CD14-positive monocyte (primary cell): ENCODE data around the gene SAMD5. TPM values are rescaled to one million over a fixed set of nuclear protein-coding genes. Genes with fewer than 3 reads are reported as not detected.

Source experiments
- DNase-seq, 3 donors: peaks; one replicate each; pipeline ENCODE4 v3.0.0-alpha.2; 2011 to 2022
- H2AFZ ChIP-seq: 2 replicates; pipeline ENCODE4 v1.6.0; 2012; ENCODE audit warnings: mild to moderate bottlenecking, low read depth, low read length, inconsistent platforms; ENCODE audit not compliant: insufficient read depth, poor library complexity, severe bottlenecking
- H3K27ac ChIP-seq, 2 donors: 1 replicate in 1 of 2; 2 replicates in 1 of 2; pipeline ENCODE4 v1.5.1; 2012 to 2013; ENCODE audit warnings: low read length in 2 of 2, control low read depth in 1 of 2, inconsistent platforms in 1 of 2, low read depth in 1 of 2, mild to moderate bottlenecking in 1 of 2
- H3K27me3 ChIP-seq, 2 donors: one replicate each; pipeline versions ENCODE4 v1.6.0 to v1.6.1; 2011 to 2013; ENCODE audit warnings: low read length in 2 of 2; ENCODE audit not compliant: control insufficient read depth in 2 of 2, insufficient read depth in 2 of 2
- H3K36me3 ChIP-seq, 2 donors: replicated peaks in 1 of 2; 1 replicate in 1 of 2; 2 replicates in 1 of 2; pipeline versions ENCODE4 v1.5.1 to v1.6.1; 2012 to 2013; ENCODE audit warnings: low read length in 2 of 2, control low read depth in 1 of 2, inconsistent platforms in 1 of 2, mild to moderate bottlenecking in 1 of 2; ENCODE audit not compliant: insufficient read depth in 2 of 2, control insufficient read depth in 1 of 2
- H3K4me1 ChIP-seq, 2 donors: 1 replicate in 1 of 2; 2 replicates in 1 of 2; pipeline versions ENCODE4 v1.5.1 to v1.6.1; 2012 to 2013; ENCODE audit warnings: low read length in 2 of 2, control low read depth in 1 of 2, inconsistent platforms in 1 of 2, mild to moderate bottlenecking in 1 of 2, moderate library complexity in 1 of 2; ENCODE audit not compliant: insufficient read depth in 2 of 2, control insufficient read depth in 1 of 2
- H3K4me2 ChIP-seq: replicated peaks from 2 replicates; pipeline ENCODE3; 2012; ENCODE audit warnings: low read length, moderate library complexity, mild to moderate bottlenecking; ENCODE audit not compliant: poor library complexity, severe bottlenecking; ENCODE audit errors: extremely low read depth
- H3K4me3 ChIP-seq, 3 experiments: fragments of 200-600 bp in 1 of 3; sonication (generic) in 1 of 3; replicated peaks in 1 of 3; 1 replicate in 2 of 3; 2 replicates in 1 of 3; pipeline ENCODE4 v1.5.1; 2011 to 2013; ENCODE audit warnings: low read length in 3 of 3, mild to moderate bottlenecking in 3 of 3, control low read depth in 2 of 3, low read depth in 2 of 3, inconsistent platforms in 1 of 3, moderate library complexity in 1 of 3
- H3K79me2 ChIP-seq: 2 replicates; pipeline ENCODE4 v1.6.0; 2012; ENCODE audit warnings: mild to moderate bottlenecking, control low read depth, inconsistent platforms, low read length, moderate library complexity; ENCODE audit not compliant: insufficient read depth
- H3K9ac ChIP-seq: 2 replicates; pipeline ENCODE4 v1.6.0; 2017; ENCODE audit warnings: low read length, mild to moderate bottlenecking; ENCODE audit not compliant: insufficient read depth, poor library complexity, severe bottlenecking
- H3K9me3 ChIP-seq, 2 donors: replicated peaks in 1 of 2; 1 replicate in 1 of 2; 2 replicates in 1 of 2; pipeline versions ENCODE4 v1.5.1 to v1.6.1; 2012 to 2013; ENCODE audit warnings: low read length in 2 of 2, control low read depth in 1 of 2; ENCODE audit not compliant: control insufficient read depth in 1 of 2, insufficient read depth in 1 of 2
- H4K20me1 ChIP-seq: 2 replicates; pipeline ENCODE4 v1.6.0; 2012; ENCODE audit warnings: mild to moderate bottlenecking, low read length, control low read depth, moderate library complexity; ENCODE audit not compliant: insufficient read depth
- H3K27ac Mint-ChIP-seq, 7 donors: one replicate each; pipeline ENCODE4 v1.8.0; 2020; ENCODE audit warnings: mild to moderate bottlenecking in 7 of 7, mixed read lengths in 7 of 7, moderate library complexity in 6 of 7, inconsistent platforms in 2 of 7
- H3K27me3 Mint-ChIP-seq, 3 donors: one replicate each; pipeline ENCODE4 v1.8.0; 2021 to 2022; ENCODE audit warnings: low read depth in 3 of 3, mild to moderate bottlenecking in 3 of 3, mixed read lengths in 3 of 3, moderate library complexity in 3 of 3, inconsistent platforms in 1 of 3
- H3K36me3 Mint-ChIP-seq, 2 donors: one replicate each; pipeline ENCODE4 v1.8.0; 2020; ENCODE audit warnings: mixed read lengths in 2 of 2, inconsistent platforms in 1 of 2, mild to moderate bottlenecking in 1 of 2
- H3K4me1 Mint-ChIP-seq: one replicate; pipeline ENCODE4 v1.8.0; 2020; ENCODE audit warnings: mild to moderate bottlenecking, mixed read lengths
- H3K4me3 Mint-ChIP-seq, 2 donors: one replicate each; pipeline ENCODE4 v1.8.0; 2020; ENCODE audit warnings: mild to moderate bottlenecking in 2 of 2, mixed read lengths in 2 of 2, moderate library complexity in 1 of 2
- H3K9me3 Mint-ChIP-seq, 7 donors: one replicate each; pipeline ENCODE4 v1.8.0; 2020 to 2022; ENCODE audit warnings: mixed read lengths in 7 of 7, mild to moderate bottlenecking in 6 of 7, moderate library complexity in 6 of 7, inconsistent platforms in 2 of 7
- WGBS: methylation state at CpG from one replicate; pipeline ENCODE4 v1.1.5; 2013; ENCODE audit warnings: missing lambda C conversion rate; ENCODE audit not compliant: insufficient coverage; 5-methylcytosine and 5-hydroxymethylcytosine counted together
- intact Hi-C, 2 donors: fragments of 100-400 bp; cut with micrococcal nuclease; formaldehyde crosslinking; loops; one replicate each; pipeline versions ENCODE4 v1.15.0 to v1.15.1; 2023
- polyA plus RNA-seq, 3 donors: library from polyadenylated mRNA; depleted of rRNA in 1 of 3; unstranded in 2 of 3; stranded (reverse) in 1 of 3; fragments of 300-500 nt in 2 of 3; fragments of >200 nt in 1 of 3; fragmentation: Illumina TruSeq in 2 of 3; gene quantifications; 1 replicate in 2 of 3; 2 replicates in 1 of 3; pipeline ENCODE4 v1.2.3, GENCODE V29; 2012 to 2021
- TF ChIP-seq, protein P1 (sequence below): fragments of 200-600 bp; IDR thresholded peaks from one replicate; pipeline ENCODE4 v1.8.0; 2022; ENCODE audit warnings: antibody characterized with exemption, mild to moderate bottlenecking

SAMD5 gene
- polyA plus RNA-seq, 3 donors, result not detected

GRCh38 chr6:147570681-147571080 is 62.2 kb downstream of the SAMD5 start:
- Histone ChIP-seq H3K27ac (no peak overlapping the region), H3K36me3 (no peaks in the 10 kb centered on the region), H3K4me1 (no peaks in the 10 kb centered on the region), H2AFZ (no peak overlapping the region), H3K4me2 (no peak overlapping the region), H3K27me3 (peaks cover 0 to 2% of the 10 kb centered on the region in 2 donors), H3K9me3 (no peaks in the 10 kb centered on the region), H3K9ac (no peak overlapping the region), H4K20me1 (no peaks in the 10 kb centered on the region), H3K4me3 (no peak overlapping the region), H3K79me2 (no peaks in the 10 kb centered on the region)
- Mint-ChIP-seq H3K36me3 (no peaks in the 10 kb centered on the region), H3K27me3 (peaks cover 0 to 10% (median 2%) of the 10 kb centered on the region in 3 donors), H3K4me1 (peaks cover 2% of the 10 kb centered on the region), H3K9me3 (peaks cover 0 to 5% (median 0%) of the 10 kb centered on the region in 7 donors), H3K27ac (no peak overlapping the region), H3K4me3 (no peak overlapping the region)
- 82% methylated on average over 2 of the region's 2 CpGs for WGBS
- TF ChIP-seq, protein P1, sequence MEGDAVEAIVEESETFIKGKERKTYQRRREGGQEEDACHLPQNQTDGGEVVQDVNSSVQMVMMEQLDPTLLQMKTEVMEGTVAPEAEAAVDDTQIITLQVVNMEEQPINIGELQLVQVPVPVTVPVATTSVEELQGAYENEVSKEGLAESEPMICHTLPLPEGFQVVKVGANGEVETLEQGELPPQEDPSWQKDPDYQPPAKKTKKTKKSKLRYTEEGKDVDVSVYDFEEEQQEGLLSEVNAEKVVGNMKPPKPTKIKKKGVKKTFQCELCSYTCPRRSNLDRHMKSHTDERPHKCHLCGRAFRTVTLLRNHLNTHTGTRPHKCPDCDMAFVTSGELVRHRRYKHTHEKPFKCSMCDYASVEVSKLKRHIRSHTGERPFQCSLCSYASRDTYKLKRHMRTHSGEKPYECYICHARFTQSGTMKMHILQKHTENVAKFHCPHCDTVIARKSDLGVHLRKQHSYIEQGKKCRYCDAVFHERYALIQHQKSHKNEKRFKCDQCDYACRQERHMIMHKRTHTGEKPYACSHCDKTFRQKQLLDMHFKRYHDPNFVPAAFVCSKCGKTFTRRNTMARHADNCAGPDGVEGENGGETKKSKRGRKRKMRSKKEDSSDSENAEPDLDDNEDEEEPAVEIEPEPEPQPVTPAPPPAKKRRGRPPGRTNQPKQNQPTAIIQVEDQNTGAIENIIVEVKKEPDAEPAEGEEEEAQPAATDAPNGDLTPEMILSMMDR, result no peak
- intact Hi-C loops, result no loop called here
- no peak for DNase-seq

GRCh38 chr6:147577488-147577887 is 69.0 kb downstream of the SAMD5 start:
- TF ChIP-seq, protein P1, result no peak
- Histone ChIP-seq H3K9me3 (no peaks in the 10 kb centered on the region), H3K4me2 (no peak overlapping the region), H3K4me3 (no peak overlapping the region), H3K27ac (no peak overlapping the region), H4K20me1 (no peaks in the 10 kb centered on the region), H2AFZ (no peak overlapping the region), H3K9ac (no peak overlapping the region), H3K36me3 (no peaks in the 10 kb centered on the region), H3K27me3 (no peaks in the 10 kb centered on the region), H3K4me1 (no peaks in the 10 kb centered on the region), H3K79me2 (no peaks in the 10 kb centered on the region)
- DNase-seq, result no peak
- intact Hi-C loops, result no loop called here
- H3K9me3 Mint-ChIP-seq, result peaks cover 0 to 9% (median 4%) of the 10 kb centered on the region in 7 donors
- no peaks in the 10 kb centered on the region for H3K36me3 Mint-ChIP-seq
- peaks cover 0 to 2% (median 0%) of the 10 kb centered on the region in 3 donors for H3K27me3 Mint-ChIP-seq
- H3K27ac Mint-ChIP-seq, result no peak overlapping the region
- H3K4me3 Mint-ChIP-seq, result no peak overlapping the region
- no peaks in the 10 kb centered on the region for H3K4me1 Mint-ChIP-seq
